Measurements from ENCODE around the gene HBZ.

The HBZ gene

GRCh38 chr16:152141-153128, at the start of gene HBZ:
Gene HBZ, plus strand, starts transcription at chr16:152644. Its CDS starts 266 bp downstream, at chr16:152910.
- no peaks in the 10 kb centered on the region for H3K36me3 ChIP-seq (ENCODE audit: control insufficient read depth, insufficient read depth, low read length)
- DNase-seq (ENCODE audit: low read depth, low spot score), result no peak
- no CpG with 5 or more reads among the region's 17 CpGs for WGBS (ENCODE audit: insufficient coverage, insufficient read length)
- no peaks in the 10 kb centered on the region for H3K4me1 ChIP-seq (ENCODE audit: control insufficient read depth, insufficient read depth, low read length)
- H3K4me3 ChIP-seq (ENCODE audit: low read length), result no peak within 1 kb of the TSS
- no peaks in the 10 kb centered on the region for H3K9me3 ChIP-seq (ENCODE audit: control insufficient read depth, insufficient read depth, low read length)
- peaks cover 6% of the 10 kb centered on the region for H3K27me3 ChIP-seq (ENCODE audit: control insufficient read depth, insufficient read depth, low read length)
- H3K27ac ChIP-seq (ENCODE audit: low read length), result no peak within 1 kb of the TSS

- H3K4me3 ChIP-seq (ENCODE audit: low read length), result no peak overlapping the region
- H3K4me1 ChIP-seq (ENCODE audit: control insufficient read depth, insufficient read depth, low read length), result no peaks in the 10 kb centered on the region
- no peak for DNase-seq (ENCODE audit: low read depth, low spot score)
- no CpG with 5 or more reads among the region's 5 CpGs for WGBS (ENCODE audit: insufficient coverage, insufficient read length)
- no peaks in the 10 kb centered on the region for H3K27me3 ChIP-seq (ENCODE audit: control insufficient read depth, insufficient read depth, low read length)
- no peaks in the 10 kb centered on the region for H3K9me3 ChIP-seq (ENCODE audit: control insufficient read depth, insufficient read depth, low read length)
- no peak overlapping the region for H3K27ac ChIP-seq (ENCODE audit: low read length)
- H3K36me3 ChIP-seq (ENCODE audit: control insufficient read depth, insufficient read depth, low read length), result no peaks in the 10 kb centered on the region
These were observed 48.1 kb upstream of the HBZ start for GRCh38 chr16:104355-104754.

- no peak overlapping the region for H3K27ac ChIP-seq (ENCODE audit: low read length)
- H3K9me3 ChIP-seq (ENCODE audit: control insufficient read depth, insufficient read depth, low read length), result no peaks in the 10 kb centered on the region
- H3K4me3 ChIP-seq (ENCODE audit: low read length), result no peak overlapping the region
- H3K36me3 ChIP-seq (ENCODE audit: control insufficient read depth, insufficient read depth, low read length), result no peaks in the 10 kb centered on the region
- no CpG with 5 or more reads among the region's 3 CpGs for WGBS (ENCODE audit: insufficient coverage, insufficient read length)
- DNase-seq (ENCODE audit: low read depth, low spot score), result no peak
- no peaks in the 10 kb centered on the region for H3K4me1 ChIP-seq (ENCODE audit: control insufficient read depth, insufficient read depth, low read length)
- H3K27me3 ChIP-seq (ENCODE audit: control insufficient read depth, insufficient read depth, low read length), result no peaks in the 10 kb centered on the region
These were observed 47.5 kb upstream of the HBZ start for GRCh38 chr16:104928-105327.

- H3K27ac ChIP-seq (ENCODE audit: low read length), result no peak overlapping the region
- H3K4me1 ChIP-seq (ENCODE audit: control insufficient read depth, insufficient read depth, low read length), result no peaks in the 10 kb centered on the region
- no peaks in the 10 kb centered on the region for H3K27me3 ChIP-seq (ENCODE audit: control insufficient read depth, insufficient read depth, low read length)
- no CpG with 5 or more reads among the region's 6 CpGs for WGBS (ENCODE audit: insufficient coverage, insufficient read length)
- DNase-seq (ENCODE audit: low read depth, low spot score), result no peak
- no peak overlapping the region for H3K4me3 ChIP-seq (ENCODE audit: low read length)
- no peaks in the 10 kb centered on the region for H3K36me3 ChIP-seq (ENCODE audit: control insufficient read depth, insufficient read depth, low read length)
- no peaks in the 10 kb centered on the region for H3K9me3 ChIP-seq (ENCODE audit: control insufficient read depth, insufficient read depth, low read length)
These were observed 46.9 kb upstream of the HBZ start for GRCh38 chr16:105521-105920.

- peak; percentile 58 for DNase-seq (ENCODE audit: low read depth, low spot score)
- no peak overlapping the region for H3K27ac ChIP-seq (ENCODE audit: low read length)
- H3K4me1 ChIP-seq (ENCODE audit: control insufficient read depth, insufficient read depth, low read length), result no peaks in the 10 kb centered on the region
- H3K27me3 ChIP-seq (ENCODE audit: control insufficient read depth, insufficient read depth, low read length), result no peaks in the 10 kb centered on the region
- no peaks in the 10 kb centered on the region for H3K36me3 ChIP-seq (ENCODE audit: control insufficient read depth, insufficient read depth, low read length)
- no peak overlapping the region for H3K4me3 ChIP-seq (ENCODE audit: low read length)
- WGBS (ENCODE audit: insufficient coverage, insufficient read length), result no CpG with 5 or more reads among the region's 6 CpGs
- H3K9me3 ChIP-seq (ENCODE audit: control insufficient read depth, insufficient read depth, low read length), result no peaks in the 10 kb centered on the region
These were observed 45.7 kb upstream of the HBZ start for GRCh38 chr16:106623-107324.

GRCh38 chr16:112153-112840, 40.1 kb upstream of the HBZ start:
- Histone ChIP-seq H3K4me1 (ENCODE audit: control insufficient read depth, insufficient read depth, low read length) (no peaks in the 10 kb centered on the region), H3K36me3 (ENCODE audit: control insufficient read depth, insufficient read depth, low read length) (peaks cover 3% of the 10 kb centered on the region; the same call in 1 of the 2 replicates), H3K4me3 (ENCODE audit: low read length) (no peak overlapping the region), H3K27me3 (ENCODE audit: control insufficient read depth, insufficient read depth, low read length) (no peaks in the 10 kb centered on the region), H3K27ac (ENCODE audit: low read length) (no peak overlapping the region), H3K9me3 (ENCODE audit: control insufficient read depth, insufficient read depth, low read length) (no peaks in the 10 kb centered on the region)
- no peak for DNase-seq (ENCODE audit: low read depth, low spot score)
- no CpG with 5 or more reads among the region's 21 CpGs for WGBS (ENCODE audit: insufficient coverage, insufficient read length)

GRCh38 chr16:114327-114726, 38.1 kb upstream of the HBZ start:
- Histone ChIP-seq H3K9me3 (ENCODE audit: control insufficient read depth, insufficient read depth, low read length) (no peaks in the 10 kb centered on the region), H3K27ac (ENCODE audit: low read length) (no peak overlapping the region), H3K27me3 (ENCODE audit: control insufficient read depth, insufficient read depth, low read length) (no peaks in the 10 kb centered on the region), H3K36me3 (ENCODE audit: control insufficient read depth, insufficient read depth, low read length) (peaks cover 3% of the 10 kb centered on the region; the same call in 1 of the 2 replicates), H3K4me1 (ENCODE audit: control insufficient read depth, insufficient read depth, low read length) (no peaks in the 10 kb centered on the region; the same call in 1 of the 2 replicates), H3K4me3 (ENCODE audit: low read length) (no peak overlapping the region)
- no CpG with 5 or more reads among the region's 2 CpGs for WGBS (ENCODE audit: insufficient coverage, insufficient read length)
- no peak for DNase-seq (ENCODE audit: low read depth, low spot score)

- WGBS (ENCODE audit: insufficient coverage, insufficient read length), result no CpG with 5 or more reads among the region's 7 CpGs
- H3K4me1 ChIP-seq (ENCODE audit: control insufficient read depth, insufficient read depth, low read length), result no peaks in the 10 kb centered on the region; the same call in 1 of the 2 replicates
These were observed 36.4 kb upstream of the HBZ start for GRCh38 chr16:116015-116414.

GRCh38 chr16:117379-118365, 34.8 kb upstream of the HBZ start:
- no peaks in the 10 kb centered on the region for H3K27me3 ChIP-seq (ENCODE audit: control insufficient read depth, insufficient read depth, low read length)
- H3K4me3 ChIP-seq (ENCODE audit: low read length), result no peak overlapping the region
- no CpG with 5 or more reads among the region's 19 CpGs for WGBS (ENCODE audit: insufficient coverage, insufficient read length)
- no peaks in the 10 kb centered on the region; the same call in 1 of the 2 replicates for H3K4me1 ChIP-seq (ENCODE audit: control insufficient read depth, insufficient read depth, low read length)
- H3K27ac ChIP-seq (ENCODE audit: low read length), result no peak overlapping the region
- H3K9me3 ChIP-seq (ENCODE audit: control insufficient read depth, insufficient read depth, low read length), result no peaks in the 10 kb centered on the region
- H3K36me3 ChIP-seq (ENCODE audit: control insufficient read depth, insufficient read depth, low read length), result peaks cover 3% of the 10 kb centered on the region; the same call in 1 of the 2 replicates
- peak; percentile 61 for DNase-seq (ENCODE audit: low read depth, low spot score)

More at GRCh38 chr16:116015-116414, 36.4 kb upstream of the HBZ start:
- Histone ChIP-seq H3K9me3 (ENCODE audit: control insufficient read depth, insufficient read depth, low read length) (no peaks in the 10 kb centered on the region), H3K27ac (ENCODE audit: low read length) (no peak overlapping the region), H3K36me3 (ENCODE audit: control insufficient read depth, insufficient read depth, low read length) (peaks cover 3% of the 10 kb centered on the region; the same call in 1 of the 2 replicates), H3K27me3 (ENCODE audit: control insufficient read depth, insufficient read depth, low read length) (no peaks in the 10 kb centered on the region), H3K4me3 (ENCODE audit: low read length) (no peak overlapping the region)
- DNase-seq (ENCODE audit: low read depth, low spot score), result no peak

Data from iPS DF 6.9 (cell line).